Gastrocnemius medialis (tissue), 4 donors: Measurements from ENCODE around the gene SUSD3.

Experiments
- CTCF ChIP-seq, 5 experiments: fragments of 450-650 bp in 3 of 5; fragments of 200-600 bp in 2 of 5; sonication (generic) in 2 of 5; IDR thresholded peaks in 4 of 5; conservative IDR thresholded peaks in 1 of 5; 1 replicate in 4 of 5; 2 replicates in 1 of 5; pipeline ENCODE4 v1.5.1; 2016 to 2019; ENCODE audit warnings: antibody characterized with exemption in 5 of 5, mild to moderate bottlenecking in 3 of 5, moderate library complexity in 3 of 5
- POLR2A ChIP-seq, 2 donors: fragments of 450-650 bp; IDR thresholded peaks; one replicate each; pipeline ENCODE4 v1.6.1; 2017; ENCODE audit warnings: antibody characterized with exemption in 2 of 2, mild to moderate bottlenecking in 2 of 2, moderate library complexity in 2 of 2

GRCh38 chr9:93097511-93098201, 39.2 kb downstream of the SUSD3 start:
- TF ChIP-seq CTCF (IDR thresholded peaks at IDR 0.05 in 4 of 5, conservative IDR thresholded peaks at IDR 0.05 in 1 of 5), result no peak
- no peak for TF ChIP-seq POLR2A (IDR thresholded peaks at IDR 0.05)
